ENCODE measurements around the gene GALNT18. TPM values are rescaled to one million over a fixed set of nuclear protein-coding genes. Genes with fewer than 3 reads are reported as not detected.
"Not testable (repeated sequence)": the region's sequence is repeated elsewhere in the genome, so short reads cannot be mapped to it uniquely, and the experiment has no call there.

GALNT18 gene
- total RNA-seq, 2 experiments from 2014 or later = not detected

DNA sequence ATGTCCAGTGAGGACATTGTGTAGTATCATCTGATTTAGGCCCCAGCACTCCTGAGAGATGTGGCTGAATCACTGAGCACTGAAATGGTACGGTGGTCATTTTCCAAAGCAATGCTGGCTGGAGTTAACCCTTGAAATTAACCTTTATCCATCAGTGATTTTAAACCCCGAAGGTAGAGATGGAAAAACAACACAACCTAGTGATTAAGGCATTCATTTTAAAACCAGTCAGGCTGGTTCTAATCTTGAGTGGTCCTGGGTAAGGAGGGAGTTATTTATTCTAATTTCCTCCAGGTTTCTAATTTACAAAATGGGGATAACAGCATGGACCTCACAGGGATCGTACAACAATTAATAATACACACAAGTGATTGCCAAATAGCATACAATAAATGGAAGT lies 262.2 kb downstream of the GALNT18 start:
- Histone ChIP-seq H3K9me3 (ENCODE audit: low read length) (no peaks in the 10 kb centered on the region), H3K36me3 (ENCODE audit: insufficient read depth, low read length) (no peaks in the 10 kb centered on the region), H2AFZ (ENCODE audit: low read length) (no peak overlapping the region), H3K9me2 (ENCODE audit: insufficient read depth, low read length) (no peaks in the 10 kb centered on the region), H3K4me2 (ENCODE audit: low read length) (no peak overlapping the region), H3K79me2 (ENCODE audit: insufficient read depth, low read depth, low read length) (no peaks in the 10 kb centered on the region), H4K20me1 (ENCODE audit: insufficient read depth, low read length) (no peaks in the 10 kb centered on the region), H3K4me1 (ENCODE audit: insufficient read depth, low read length, poor library complexity, severe bottlenecking) (no peaks in the 10 kb centered on the region), H3K4me3 (ENCODE audit: low read depth, low read length, poor library complexity, severe bottlenecking) (no peak overlapping the region), H3K27ac (ENCODE audit: low read depth, low read length, poor library complexity, severe bottlenecking) (no peak overlapping the region)
- no TSS peak for BruUV-seq (replicated peaks)
- TF ChIP-seq, protein P1, sequence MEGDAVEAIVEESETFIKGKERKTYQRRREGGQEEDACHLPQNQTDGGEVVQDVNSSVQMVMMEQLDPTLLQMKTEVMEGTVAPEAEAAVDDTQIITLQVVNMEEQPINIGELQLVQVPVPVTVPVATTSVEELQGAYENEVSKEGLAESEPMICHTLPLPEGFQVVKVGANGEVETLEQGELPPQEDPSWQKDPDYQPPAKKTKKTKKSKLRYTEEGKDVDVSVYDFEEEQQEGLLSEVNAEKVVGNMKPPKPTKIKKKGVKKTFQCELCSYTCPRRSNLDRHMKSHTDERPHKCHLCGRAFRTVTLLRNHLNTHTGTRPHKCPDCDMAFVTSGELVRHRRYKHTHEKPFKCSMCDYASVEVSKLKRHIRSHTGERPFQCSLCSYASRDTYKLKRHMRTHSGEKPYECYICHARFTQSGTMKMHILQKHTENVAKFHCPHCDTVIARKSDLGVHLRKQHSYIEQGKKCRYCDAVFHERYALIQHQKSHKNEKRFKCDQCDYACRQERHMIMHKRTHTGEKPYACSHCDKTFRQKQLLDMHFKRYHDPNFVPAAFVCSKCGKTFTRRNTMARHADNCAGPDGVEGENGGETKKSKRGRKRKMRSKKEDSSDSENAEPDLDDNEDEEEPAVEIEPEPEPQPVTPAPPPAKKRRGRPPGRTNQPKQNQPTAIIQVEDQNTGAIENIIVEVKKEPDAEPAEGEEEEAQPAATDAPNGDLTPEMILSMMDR (conservative IDR thresholded peaks at IDR 0.05; ENCODE audit: low read length) = no peak
- no peak for TF ChIP-seq EZH2phosphoT487 (IDR thresholded peaks at IDR 0.05; ENCODE audit: borderline replicate concordance, low read depth, low read length)
- intact Hi-C loops (cut with micrococcal nuclease; ENCODE audit: unreplicated experiment) = no loop called here
- DNase-seq (ENCODE audit: low spot score) = no peak
- CTCF ChIA-PET (ENCODE audit: unreplicated experiment) = no interaction called here
- POLR2A ChIA-PET = no interaction called here

DNA sequence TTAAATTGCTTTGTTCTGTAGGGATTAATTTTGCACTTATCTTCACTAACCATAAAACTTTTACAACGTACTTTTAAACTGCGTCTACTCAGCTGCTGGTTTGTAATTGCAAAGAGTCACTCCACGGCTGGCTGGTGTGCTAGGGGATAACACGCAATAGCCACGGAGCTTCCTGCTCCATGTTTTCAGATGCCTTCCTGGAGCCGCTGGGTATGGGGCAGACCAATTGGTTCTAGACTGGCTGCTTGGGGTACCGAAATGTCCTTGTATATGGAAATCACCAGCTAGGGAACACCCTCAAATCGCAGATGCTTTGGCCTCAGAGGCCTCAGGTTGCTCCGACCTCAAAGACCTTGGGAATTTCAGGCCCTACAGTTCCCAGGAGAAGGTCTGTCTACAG lies 265.0 kb downstream of the GALNT18 start:
- CTCF ChIA-PET (ENCODE audit: unreplicated experiment) = no interaction called here
- DNase-seq (ENCODE audit: low spot score) = no peak
- no peaks in the 10 kb centered on the region for H3K79me2 ChIP-seq (ENCODE audit: insufficient read depth, low read depth, low read length)
- no peak overlapping the region for H3K27ac ChIP-seq (ENCODE audit: low read depth, low read length, poor library complexity, severe bottlenecking)
- BruUV-seq (replicated peaks) = no TSS peak
- POLR2A ChIA-PET = interaction anchor here (0.6 kb wide), 1 partner anchor 32 kb away, joined by 3 read pairs; no protein-coding TSS in a partner anchor
- intact Hi-C loops (cut with micrococcal nuclease; ENCODE audit: unreplicated experiment) = no loop called here
- H3K4me2 ChIP-seq (ENCODE audit: low read length) = no peak overlapping the region
- no peaks in the 10 kb centered on the region for H3K9me3 ChIP-seq (ENCODE audit: low read length)
- H2AFZ ChIP-seq (ENCODE audit: low read length) = no peak overlapping the region
- no peaks in the 10 kb centered on the region for H3K36me3 ChIP-seq (ENCODE audit: insufficient read depth, low read length)
- H3K9me2 ChIP-seq (ENCODE audit: insufficient read depth, low read length) = no peaks in the 10 kb centered on the region
- no peaks in the 10 kb centered on the region for H4K20me1 ChIP-seq (ENCODE audit: insufficient read depth, low read length)
- no peak overlapping the region for H3K4me3 ChIP-seq (ENCODE audit: low read depth, low read length, poor library complexity, severe bottlenecking)
- no peak for TF ChIP-seq EZH2phosphoT487 (IDR thresholded peaks at IDR 0.05; ENCODE audit: borderline replicate concordance, low read depth, low read length)
- TF ChIP-seq, protein P1 (conservative IDR thresholded peaks at IDR 0.05; ENCODE audit: low read length) = no peak
- H3K4me1 ChIP-seq (ENCODE audit: insufficient read depth, low read length, poor library complexity, severe bottlenecking) = no peaks in the 10 kb centered on the region

DNA sequence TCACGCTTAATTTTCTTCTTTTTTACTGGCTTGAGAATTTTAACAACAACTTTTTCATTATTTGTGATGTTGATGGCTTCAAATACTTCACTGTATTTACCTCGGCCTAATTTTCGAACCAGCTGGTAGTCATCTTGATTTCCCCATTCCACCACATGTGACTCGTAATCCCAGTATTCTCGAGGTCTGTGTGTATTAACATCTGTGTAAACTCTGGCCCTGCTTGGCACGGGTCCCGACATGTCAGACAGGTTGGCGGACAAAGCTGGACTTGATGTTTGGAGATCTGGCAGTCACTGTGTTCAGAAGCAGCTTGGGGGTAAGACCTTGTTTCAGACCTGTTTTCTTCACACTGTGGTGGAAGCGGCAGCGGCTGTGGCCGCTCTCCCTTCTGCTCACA lies 268.9 kb downstream of the GALNT18 start, which contains the start of gene CSNK2A3:
CSNK2A3 (minus strand) TSS at position 373 of the 400 bp plus-strand sequence; CDS start at position 242, 131 bp downstream.
- DNase-seq (ENCODE audit: low spot score); H3K9me3 ChIP-seq (ENCODE audit: low read length); POLR2A ChIA-PET: not testable (repeated sequence)

DNA sequence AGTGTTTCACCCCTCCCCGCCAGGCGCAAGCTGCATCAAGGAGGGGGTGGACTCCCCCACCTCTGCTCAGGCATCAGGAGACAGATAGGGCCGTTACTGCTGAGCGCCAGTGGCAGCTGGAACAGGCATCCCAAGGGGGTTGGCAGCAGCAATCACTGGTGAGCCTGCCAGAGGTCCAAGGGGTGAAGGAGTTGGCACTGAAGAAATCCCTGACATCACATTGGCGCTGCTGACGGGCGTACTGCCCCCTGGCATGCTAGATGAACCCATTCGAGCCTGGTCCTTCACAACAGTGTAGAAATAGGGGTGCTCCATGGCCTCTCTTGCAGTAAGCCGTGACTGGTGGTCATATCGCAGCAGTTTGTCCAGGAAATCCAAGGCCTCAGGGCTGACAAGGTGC lies 270.0 kb downstream of the GALNT18 start:
- H3K9me2 ChIP-seq (ENCODE audit: insufficient read depth, low read length); H3K4me3 ChIP-seq (ENCODE audit: low read depth, low read length, poor library complexity, severe bottlenecking); POLR2A ChIA-PET; H3K4me1 ChIP-seq (ENCODE audit: insufficient read depth, low read length, poor library complexity, severe bottlenecking); H3K27ac ChIP-seq (ENCODE audit: low read depth, low read length, poor library complexity, severe bottlenecking); H3K9me3 ChIP-seq (ENCODE audit: low read length); H3K79me2 ChIP-seq (ENCODE audit: insufficient read depth, low read depth, low read length); H3K4me2 ChIP-seq (ENCODE audit: low read length); H2AFZ ChIP-seq (ENCODE audit: low read length); H3K36me3 ChIP-seq (ENCODE audit: insufficient read depth, low read length); CTCF ChIA-PET (ENCODE audit: unreplicated experiment); intact Hi-C loops (cut with micrococcal nuclease; ENCODE audit: unreplicated experiment); DNase-seq (ENCODE audit: low spot score); BruUV-seq (replicated peaks); H4K20me1 ChIP-seq (ENCODE audit: insufficient read depth, low read length): not testable (repeated sequence)

More for the DNA sequence above, 268.9 kb downstream of the GALNT18 start, which contains the start of gene CSNK2A3:
- H3K4me2 ChIP-seq (ENCODE audit: low read length); H2AFZ ChIP-seq (ENCODE audit: low read length); H3K27ac ChIP-seq (ENCODE audit: low read depth, low read length, poor library complexity, severe bottlenecking); H3K79me2 ChIP-seq (ENCODE audit: insufficient read depth, low read depth, low read length); CTCF ChIA-PET (ENCODE audit: unreplicated experiment); H3K36me3 ChIP-seq (ENCODE audit: insufficient read depth, low read length); intact Hi-C loops (cut with micrococcal nuclease; ENCODE audit: unreplicated experiment); H4K20me1 ChIP-seq (ENCODE audit: insufficient read depth, low read length); H3K9me2 ChIP-seq (ENCODE audit: insufficient read depth, low read length); H3K4me1 ChIP-seq (ENCODE audit: insufficient read depth, low read length, poor library complexity, severe bottlenecking); H3K4me3 ChIP-seq (ENCODE audit: low read depth, low read length, poor library complexity, severe bottlenecking); BruUV-seq (replicated peaks): not testable (repeated sequence)

All from OCI-LY7 (cell line).